HG03442 (cell line): ENCODE results near the gene GPRIN3.
"Not testable (repeated sequence)": the region's sequence is repeated elsewhere in the genome, so short reads cannot be mapped to it uniquely, and the experiment has no call there.

Experiments used
- ATAC-seq: cut with Tn5 transposase; IDR thresholded peaks from one replicate; pipeline ENCODE4 v1.9.1; 2021; ENCODE audit warnings: mild to moderate bottlenecking, moderate library complexity; ENCODE audit not compliant: unreplicated experiment

Gene GPRIN3

DNA sequence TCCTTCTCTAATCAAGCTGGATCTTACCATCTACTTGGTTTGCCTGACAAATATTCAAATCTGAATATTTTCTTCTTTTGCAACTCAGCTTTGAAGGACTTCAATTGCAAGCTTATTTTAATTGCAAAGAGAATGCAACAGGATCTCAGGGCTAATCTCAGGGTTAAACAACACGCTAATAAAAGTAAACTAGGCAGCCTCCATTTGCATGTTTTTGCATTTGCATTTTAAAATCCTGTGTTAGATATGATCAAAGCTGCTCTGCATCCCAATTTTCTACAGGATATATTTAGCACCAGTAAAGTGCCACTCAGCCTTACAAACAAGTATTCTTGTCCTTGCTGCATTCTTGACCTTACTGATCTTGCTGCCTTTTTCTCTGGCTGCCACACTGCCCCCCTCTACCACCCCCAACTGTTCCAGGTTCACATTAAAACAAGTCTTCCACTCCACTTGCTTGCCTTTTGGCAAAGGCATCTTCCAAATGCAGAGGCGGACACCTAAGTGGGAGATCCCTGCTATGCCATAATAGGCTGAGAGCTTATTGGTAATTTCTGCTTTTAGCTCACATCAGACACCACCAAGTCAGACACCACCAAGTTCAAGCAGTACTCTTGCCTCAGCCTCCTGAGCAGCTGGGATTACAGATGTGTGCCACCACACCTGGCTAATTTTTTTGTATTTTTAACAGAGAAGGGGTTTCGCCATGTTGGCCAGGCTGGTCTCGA, 48.1 kb downstream of the GPRIN3 start:
- no peak for ATAC-seq

GRCh38 chr4:89258506-89258905, 49.1 kb downstream of the GPRIN3 start:
- ATAC-seq, result no peak

- ATAC-seq, result no peak
Observed at GRCh38 chr4:89257376-89257775, 50.2 kb downstream of the GPRIN3 start.

DNA sequence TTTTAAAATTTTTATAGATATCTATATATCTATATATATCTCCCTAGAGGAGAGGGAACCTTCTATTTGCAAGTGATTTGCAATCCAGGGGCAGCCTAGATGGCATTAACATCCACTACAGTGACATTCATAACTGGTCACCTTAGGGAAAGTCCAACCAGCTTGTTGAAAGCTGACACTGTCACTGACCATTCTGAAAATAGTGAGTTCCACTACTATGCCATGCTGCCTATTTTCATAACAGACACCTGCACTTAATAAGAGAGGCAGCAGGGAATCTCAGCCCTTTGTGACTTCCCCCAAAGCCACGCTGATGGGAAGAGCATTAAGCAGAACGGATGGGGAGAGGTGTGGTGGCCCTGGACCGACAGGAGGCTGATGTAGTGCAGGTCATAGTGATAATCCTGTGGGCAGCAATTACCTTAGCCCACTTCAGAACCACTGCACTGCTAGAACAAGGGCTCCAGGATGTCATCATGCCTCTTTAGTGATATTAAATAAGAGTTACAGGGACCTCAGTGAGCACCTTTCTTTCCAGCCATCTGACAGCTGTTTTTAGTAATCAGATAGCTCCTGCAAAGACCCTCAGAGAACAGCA, 51.3 kb downstream of the GPRIN3 start:
- no peak for ATAC-seq

DNA sequence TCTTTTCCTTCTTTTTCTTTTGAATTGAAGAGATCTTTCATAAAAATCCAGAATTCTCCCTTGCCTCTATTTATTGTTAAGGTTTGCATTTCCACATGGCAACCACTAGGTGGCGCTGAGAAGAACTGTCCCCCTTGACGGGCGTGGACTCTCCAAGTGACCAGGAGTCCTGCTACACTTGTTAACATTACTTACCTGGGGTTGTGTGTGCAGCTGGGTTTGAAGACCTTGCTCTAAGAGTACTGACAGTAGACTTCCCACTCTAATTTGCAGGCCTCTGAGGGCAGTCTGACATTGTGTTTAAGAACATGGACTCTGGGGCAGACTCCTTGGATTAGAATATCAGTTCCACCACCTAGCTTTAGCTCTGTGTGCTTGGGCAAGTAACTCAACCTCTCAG, 52.8 kb downstream of the GPRIN3 start:
- peak; percentile 58 for ATAC-seq

DNA sequence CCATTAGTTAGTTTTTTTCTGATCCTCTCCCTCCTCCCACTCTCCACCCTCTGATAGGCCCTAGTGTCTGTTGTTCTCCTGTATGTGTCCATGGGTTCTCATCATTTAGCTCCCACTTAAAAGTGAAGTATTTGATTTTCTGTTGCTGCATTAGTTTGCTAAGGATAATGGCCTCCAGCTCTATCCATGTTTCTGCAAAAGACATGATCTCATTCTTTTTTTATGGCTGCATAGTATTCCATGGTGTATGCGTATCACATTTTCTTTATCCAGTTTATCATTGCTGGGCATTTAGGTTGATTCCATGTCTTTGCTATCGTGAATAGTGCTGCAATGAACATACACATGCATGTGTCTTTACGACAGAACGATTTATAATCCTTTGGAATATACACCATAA, 53.3 kb downstream of the GPRIN3 start:
- ATAC-seq, result not testable (repeated sequence)

DNA sequence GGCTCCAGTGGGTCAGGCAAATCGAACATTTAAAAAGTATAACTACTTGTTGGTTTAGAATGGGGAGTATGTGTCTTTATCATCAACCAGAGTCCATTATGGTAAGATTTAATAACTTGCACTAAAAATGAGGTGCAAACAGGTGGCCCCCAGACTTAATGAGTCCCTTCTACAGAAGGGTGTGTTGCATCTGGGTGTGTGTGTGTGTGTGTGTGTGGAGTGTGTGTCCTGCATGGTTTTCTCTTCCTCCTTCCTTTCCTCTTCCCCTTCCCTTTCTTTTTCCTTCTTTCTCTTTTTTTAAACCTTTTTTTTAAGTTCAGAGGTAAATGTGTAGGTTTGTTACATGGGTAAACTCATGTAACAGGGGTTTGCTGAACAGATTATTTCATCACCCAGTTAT, 53.7 kb downstream of the GPRIN3 start:
- no peak for ATAC-seq

DNA sequence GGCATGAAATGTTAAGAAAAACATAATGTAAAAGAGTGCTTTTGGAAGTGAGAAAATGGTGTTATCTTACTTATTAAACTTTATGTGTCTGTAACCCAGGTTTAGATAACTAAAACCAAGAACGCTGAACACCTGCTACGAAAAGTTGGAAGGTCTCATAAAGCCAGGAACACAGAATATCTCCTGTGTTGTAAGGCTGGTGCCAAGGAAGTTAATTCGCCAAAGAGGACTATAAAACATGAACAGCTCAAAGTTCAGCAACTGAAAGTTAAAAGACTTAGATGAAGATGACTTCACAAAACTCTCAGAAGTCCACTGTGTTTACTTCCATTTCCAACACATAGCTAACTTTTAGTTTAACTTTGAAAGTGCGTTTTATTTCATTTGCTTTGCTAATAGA, 54.3 kb downstream of the GPRIN3 start:
- ATAC-seq, result no peak

DNA sequence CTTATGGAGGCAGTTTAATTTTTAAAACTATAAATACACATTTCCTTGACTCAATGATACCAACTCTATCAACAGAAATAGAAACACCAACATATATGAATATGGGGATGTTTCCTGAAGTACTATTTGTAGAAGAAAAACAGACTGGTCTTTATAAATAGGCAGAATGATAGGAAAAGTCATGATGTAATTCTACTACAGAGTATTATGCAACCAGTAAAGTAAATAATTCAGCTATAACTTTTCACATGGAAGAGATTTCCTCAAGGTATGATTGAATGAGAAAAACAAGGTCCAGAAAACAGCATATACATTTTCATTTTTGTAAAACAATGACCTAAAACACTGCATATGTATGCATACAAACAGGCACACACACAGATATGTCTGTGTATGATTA, 56.2 kb downstream of the GPRIN3 start:
- ATAC-seq, result no peak

- ATAC-seq, result no peak
Observed at GRCh38 chr4:89249716-89250361, 57.8 kb downstream of the GPRIN3 start.

GRCh38 chr4:89249313-89249712, 58.3 kb downstream of the GPRIN3 start:
- no peak for ATAC-seq

DNA sequence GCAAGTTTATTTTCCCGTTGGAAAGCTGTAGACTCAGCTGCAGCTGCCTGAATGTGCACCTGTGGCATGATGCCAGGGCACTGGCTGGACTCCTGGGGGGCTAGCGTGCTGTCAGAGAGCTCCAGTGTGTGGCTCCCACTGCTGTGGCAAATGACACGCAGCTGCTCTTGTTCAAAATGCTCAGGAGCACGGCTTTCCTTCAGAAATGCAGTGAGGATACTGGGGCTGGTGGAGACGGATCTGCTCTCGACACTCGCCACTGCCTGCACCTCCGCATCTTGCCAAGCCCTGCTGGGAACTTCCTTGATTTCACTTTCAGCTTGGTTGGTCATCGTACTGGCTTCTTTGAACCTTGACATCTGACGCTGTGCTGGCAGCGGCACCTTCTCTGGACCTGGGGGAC, 58.7 kb downstream of the GPRIN3 start:
- ATAC-seq, result no peak

DNA sequence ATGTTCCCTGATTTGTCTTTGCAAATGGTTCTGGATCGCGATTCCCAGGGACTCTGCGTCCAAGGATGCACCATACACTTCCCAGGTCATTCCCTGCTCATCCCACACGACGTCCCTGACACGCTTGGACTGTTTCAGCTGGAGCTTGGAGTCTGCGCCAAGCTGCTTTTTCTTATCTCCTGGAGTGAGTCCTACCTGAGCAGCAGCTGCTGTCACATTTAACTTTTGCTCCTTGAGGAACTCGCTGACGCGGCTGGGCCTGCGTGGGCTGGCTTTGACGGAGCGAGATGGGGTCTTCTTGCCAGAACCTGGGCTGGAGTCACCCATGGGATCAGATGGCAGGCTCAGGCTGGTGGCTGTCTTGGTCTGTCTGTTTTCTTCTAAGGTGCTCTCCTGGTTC, 59.6 kb downstream of the GPRIN3 start:
- ATAC-seq, result no peak

GRCh38 chr4:89245459-89245858, 62.1 kb downstream of the GPRIN3 start:
- no peak for ATAC-seq

- no peak for ATAC-seq
Observed at GRCh38 chr4:89243733-89244252, 63.8 kb downstream of the GPRIN3 start.

GRCh38 chr4:89242864-89243732, 64.5 kb downstream of the GPRIN3 start:
- ATAC-seq, result no peak

GRCh38 chr4:89242216-89242615, 65.4 kb downstream of the GPRIN3 start:
- no peak for ATAC-seq

GRCh38 chr4:89230271-89230670, 77.3 kb downstream of the GPRIN3 start:
- no peak for ATAC-seq

DNA sequence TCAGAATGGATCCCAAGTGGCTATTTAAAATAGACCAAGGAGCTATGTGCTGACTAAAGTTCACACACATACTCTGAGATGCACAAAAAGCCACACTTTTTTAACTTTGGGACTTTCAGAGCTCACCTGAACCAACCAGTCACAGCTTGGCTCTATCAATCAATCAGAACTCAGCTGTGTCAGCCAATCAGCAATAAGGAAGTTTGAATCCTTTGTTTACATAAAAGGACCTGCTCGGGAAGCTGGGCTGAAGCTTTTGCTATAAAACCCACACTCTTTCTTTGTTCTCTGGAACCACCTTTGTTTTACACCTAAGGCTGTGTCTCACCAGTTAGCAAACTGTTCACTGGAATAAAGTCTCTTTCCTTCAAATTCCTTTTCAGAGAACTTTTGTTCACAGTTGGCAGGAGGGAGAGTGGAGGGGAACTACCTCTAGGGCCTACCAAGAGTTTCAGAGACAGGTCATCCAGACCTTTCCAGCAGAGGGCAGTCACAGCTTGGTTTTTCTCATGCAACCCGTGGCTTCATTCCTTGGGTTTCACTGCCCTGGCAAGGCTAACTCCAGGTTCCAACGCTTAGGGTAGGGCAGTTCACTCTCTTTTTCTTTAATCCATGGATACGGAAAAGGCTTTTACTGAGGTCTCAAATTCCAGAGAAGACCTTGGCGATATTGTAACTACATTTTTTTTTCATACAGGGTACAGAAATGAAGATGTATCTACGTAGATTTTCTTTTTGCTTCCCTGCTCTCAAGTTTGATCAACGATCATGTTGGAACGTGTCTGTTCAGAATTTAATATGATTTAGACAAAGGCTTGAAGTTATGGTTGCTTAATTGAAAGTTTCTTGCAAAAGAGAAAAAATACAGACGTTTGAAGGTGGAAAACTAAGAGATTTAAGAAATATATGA, 80.7 kb downstream of the GPRIN3 start:
- ATAC-seq, result peak; percentile 96

DNA sequence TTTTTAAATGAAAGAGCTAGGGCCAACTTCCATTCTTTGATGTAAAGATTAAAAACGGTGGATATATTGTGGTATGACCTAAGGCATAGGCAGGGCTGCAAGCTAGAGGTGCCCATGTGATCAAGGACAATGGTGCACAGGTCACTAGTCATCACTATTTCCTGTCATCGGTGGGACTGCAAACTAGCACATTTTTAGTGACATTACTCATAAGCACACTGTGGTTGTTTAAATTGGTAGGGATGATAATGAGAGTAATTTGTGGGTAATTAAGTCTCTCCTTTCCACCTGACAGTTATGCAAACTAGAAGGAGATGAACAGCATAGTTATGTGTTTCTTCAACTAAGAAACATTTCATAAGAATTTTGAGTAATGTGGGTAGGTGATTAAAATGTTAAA, 85.4 kb downstream of the GPRIN3 start:
- peak; percentile 53 for ATAC-seq
